SU-DHL-6 (cell line): ENCODE data around the gene RNF126.

Source experiments
- H2AFZ ChIP-seq: fragments of 200-600 bp; sonication (generic); 2 replicates; pipeline ENCODE4 v1.6.1; 2014; ENCODE audit warnings: low read depth, mild to moderate bottlenecking, moderate library complexity, mixed read lengths, antibody characterized with exemption, low read length; ENCODE audit not compliant: severe bottlenecking
- H3F3A ChIP-seq: fragments of 200-600 bp; shearing (Covaris generic); 2 replicates; pipeline ENCODE4 v1.6.0; 2016; ENCODE audit warnings: antibody characterized with exemption, mild to moderate bottlenecking; ENCODE audit not compliant: insufficient read depth
- H3K27ac ChIP-seq: fragments of 200-600 bp; sonication (generic); 2 replicates; pipeline ENCODE4 v1.5.1; 2016; ENCODE audit warnings: low read depth, mild to moderate bottlenecking, low read length, moderate library complexity, mixed read lengths
- H3K27me3 ChIP-seq: fragments of 200-600 bp; sonication (generic), shearing (Covaris generic); 2 replicates; pipeline ENCODE4 v1.6.0; 2014; ENCODE audit warnings: mild to moderate bottlenecking, low read length
- H3K36me3 ChIP-seq: fragments of 200-600 bp; sonication (generic); 2 replicates; pipeline ENCODE4 v1.6.1; 2014; ENCODE audit warnings: mild to moderate bottlenecking, low read length, mixed read lengths
- H3K4me2 ChIP-seq: fragments of 300-600, 200-600 bp; shearing (Covaris generic), sonication (generic); 2 replicates; pipeline ENCODE4 v1.6.0; 2014; ENCODE audit warnings: low read length, low read depth, mild to moderate bottlenecking; ENCODE audit not compliant: poor library complexity, severe bottlenecking
- H3K4me3 ChIP-seq: fragments of 200-600 bp; sonication (generic); 2 replicates; pipeline ENCODE4 v1.5.1; 2014; ENCODE audit warnings: antibody characterized with exemption, low read length, mild to moderate bottlenecking, mixed read lengths; ENCODE audit not compliant: insufficient read depth, poor library complexity, severe bottlenecking
- H3K79me2 ChIP-seq: fragments of 200-600 bp; sonication (generic); 2 replicates; pipeline ENCODE4 v1.6.1; 2014; ENCODE audit warnings: mild to moderate bottlenecking, low read length, moderate library complexity; ENCODE audit not compliant: insufficient read depth
- H3K9ac ChIP-seq: fragments of 200-600 bp; sonication (generic); 2 replicates; pipeline ENCODE4 v1.7.0; 2014; ENCODE audit warnings: mild to moderate bottlenecking, low read length
- H3K9me2 ChIP-seq: fragments of 200-600 bp; sonication (generic); replicated peaks from 2 replicates; pipeline ENCODE4 v1.6.1; 2014; ENCODE audit warnings: low read length; ENCODE audit not compliant: insufficient read depth
- H3K9me3 ChIP-seq: fragments of 200-600 bp; sonication (generic); 2 replicates; pipeline ENCODE4 v1.6.1; 2014; ENCODE audit warnings: low read length, mixed read lengths; ENCODE audit not compliant: insufficient read depth
- H4K20me1 ChIP-seq: fragments of 200-600 bp; sonication (generic); 2 replicates; pipeline ENCODE4 v1.6.1; 2014; ENCODE audit warnings: low read depth, mild to moderate bottlenecking, antibody characterized with exemption, low read length, moderate library complexity, mixed read lengths
- EZH2phosphoT487 ChIP-seq: fragments of 200-600 bp; sonication (generic), shearing (Covaris generic); conservative IDR thresholded peaks from 2 replicates; pipeline ENCODE4 v1.6.1; 2018; ENCODE audit warnings: mild to moderate bottlenecking, antibody characterized with exemption, low read length, moderate library complexity, mixed read lengths
- TF ChIP-seq, protein P1 (sequence below): fragments of 200-600 bp; sonication (generic); IDR thresholded peaks from one replicate; pipeline ENCODE4 v1.5.1; 2017; ENCODE audit warnings: antibody characterized with exemption, mild to moderate bottlenecking, low read length, moderate library complexity; ENCODE audit not compliant: insufficient read depth, poor library complexity, severe bottlenecking

RNF126 gene

GRCh38 chr19:651114-651818 is 11.7 kb downstream of the RNF126 start:
- no peak overlapping the region for H2AFZ ChIP-seq
- H3K27ac ChIP-seq: no peak overlapping the region
- H3K9me3 ChIP-seq: no peaks in the 10 kb centered on the region
- no peaks in the 10 kb centered on the region for H3K36me3 ChIP-seq
- H4K20me1 ChIP-seq: peaks cover 18% of the 10 kb centered on the region
- H3K4me3 ChIP-seq: no peak overlapping the region
- no peak overlapping the region for H3K9ac ChIP-seq
- H3K79me2 ChIP-seq: peaks cover 41% of the 10 kb centered on the region
- no peaks in the 10 kb centered on the region for H3K27me3 ChIP-seq
- TF ChIP-seq, protein P1, sequence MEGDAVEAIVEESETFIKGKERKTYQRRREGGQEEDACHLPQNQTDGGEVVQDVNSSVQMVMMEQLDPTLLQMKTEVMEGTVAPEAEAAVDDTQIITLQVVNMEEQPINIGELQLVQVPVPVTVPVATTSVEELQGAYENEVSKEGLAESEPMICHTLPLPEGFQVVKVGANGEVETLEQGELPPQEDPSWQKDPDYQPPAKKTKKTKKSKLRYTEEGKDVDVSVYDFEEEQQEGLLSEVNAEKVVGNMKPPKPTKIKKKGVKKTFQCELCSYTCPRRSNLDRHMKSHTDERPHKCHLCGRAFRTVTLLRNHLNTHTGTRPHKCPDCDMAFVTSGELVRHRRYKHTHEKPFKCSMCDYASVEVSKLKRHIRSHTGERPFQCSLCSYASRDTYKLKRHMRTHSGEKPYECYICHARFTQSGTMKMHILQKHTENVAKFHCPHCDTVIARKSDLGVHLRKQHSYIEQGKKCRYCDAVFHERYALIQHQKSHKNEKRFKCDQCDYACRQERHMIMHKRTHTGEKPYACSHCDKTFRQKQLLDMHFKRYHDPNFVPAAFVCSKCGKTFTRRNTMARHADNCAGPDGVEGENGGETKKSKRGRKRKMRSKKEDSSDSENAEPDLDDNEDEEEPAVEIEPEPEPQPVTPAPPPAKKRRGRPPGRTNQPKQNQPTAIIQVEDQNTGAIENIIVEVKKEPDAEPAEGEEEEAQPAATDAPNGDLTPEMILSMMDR: no peak
- no peak for TF ChIP-seq EZH2phosphoT487
- no peak overlapping the region for H3K4me2 ChIP-seq
- no peaks in the 10 kb centered on the region for H3F3A ChIP-seq
- H3K9me2 ChIP-seq: no peaks in the 10 kb centered on the region

DNA sequence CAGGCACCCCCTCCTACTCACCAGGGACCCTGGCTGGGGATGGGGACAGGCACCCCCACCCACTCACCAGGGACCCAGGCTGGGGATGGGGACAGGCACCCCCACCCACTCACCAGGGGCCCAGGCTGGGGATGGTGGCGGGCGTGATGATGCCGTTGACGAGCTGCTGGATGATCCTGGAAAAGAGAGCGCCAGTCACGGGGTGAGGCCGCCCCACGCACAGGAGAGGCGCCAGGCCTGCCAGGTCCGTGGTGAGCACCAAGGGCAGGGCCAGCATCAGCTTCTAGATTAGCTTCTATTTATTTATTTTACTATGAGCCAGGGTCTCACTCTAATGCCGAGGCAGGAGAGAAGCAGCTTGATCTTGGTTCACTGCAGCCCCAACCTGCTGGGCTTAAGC is 12.9 kb downstream of the RNF126 start:
- no peaks in the 10 kb centered on the region for H3F3A ChIP-seq
- H3K4me2 ChIP-seq: no peak overlapping the region
- H3K27ac ChIP-seq: no peak overlapping the region
- no peak overlapping the region for H3K9ac ChIP-seq
- H3K27me3 ChIP-seq: no peaks in the 10 kb centered on the region
- H3K9me3 ChIP-seq: no peaks in the 10 kb centered on the region
- no peak overlapping the region for H3K4me3 ChIP-seq
- H4K20me1 ChIP-seq: peaks cover 10% of the 10 kb centered on the region; the same call in 1 of the 2 replicates
- H3K9me2 ChIP-seq: no peaks in the 10 kb centered on the region
- H2AFZ ChIP-seq: no peak overlapping the region
- H3K36me3 ChIP-seq: no peaks in the 10 kb centered on the region
- peaks cover 29% of the 10 kb centered on the region for H3K79me2 ChIP-seq
- no peak for TF ChIP-seq EZH2phosphoT487

DNA sequence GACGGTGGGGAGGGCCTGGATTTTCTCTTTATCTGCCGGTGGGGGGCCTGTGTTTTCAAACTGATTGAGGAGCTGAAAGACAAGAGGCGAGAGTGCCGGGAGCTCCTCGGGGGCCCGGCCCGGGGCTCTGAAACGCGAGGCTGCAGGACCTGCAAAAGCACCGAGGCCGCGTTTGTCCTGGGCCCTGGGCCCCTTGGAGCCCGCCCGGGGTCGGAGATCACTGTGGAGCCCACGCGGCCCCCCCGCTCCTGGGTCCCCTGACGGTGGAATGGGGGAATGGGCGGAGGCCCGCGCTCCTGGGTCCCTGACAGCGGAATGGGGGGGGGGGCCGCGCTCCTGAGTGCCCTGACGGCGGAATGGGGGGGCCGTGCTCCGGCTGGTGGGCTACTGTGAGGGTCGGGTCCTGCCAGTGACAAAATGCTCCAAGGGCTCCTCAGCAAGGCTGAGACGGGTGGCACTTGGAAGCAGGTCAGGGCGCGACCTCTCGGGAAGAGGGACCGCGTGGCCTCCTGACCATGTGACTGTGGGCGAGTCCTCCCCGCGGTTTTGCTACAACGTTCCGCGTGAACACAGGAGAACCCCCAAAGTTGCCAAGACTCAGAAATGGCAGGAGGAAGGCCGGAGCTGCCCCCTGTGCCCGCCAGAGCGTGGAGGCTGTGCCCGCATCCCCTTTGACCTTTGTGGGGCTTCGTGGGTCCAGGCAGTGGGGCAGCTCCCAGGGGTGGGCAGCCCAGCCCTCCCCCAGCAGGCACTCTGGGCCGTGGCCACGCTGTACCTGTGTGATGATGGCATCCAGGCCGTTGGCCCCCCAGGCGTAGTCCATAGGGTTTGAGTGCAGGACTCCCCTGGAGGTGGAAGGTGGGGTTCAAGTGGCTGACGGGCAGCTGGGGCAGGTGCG is 13.9 kb downstream of the RNF126 start:
- Histone ChIP-seq H3K9me2 (no peaks in the 10 kb centered on the region), H3K9ac (no peak overlapping the region), H4K20me1 (0 out of 2 replicates have a peak, but pooled peaks cover 7% of the 10 kb centered on the region), H2AFZ (no peak overlapping the region), H3K27ac (no peak overlapping the region), H3K9me3 (no peaks in the 10 kb centered on the region), H3K79me2 (peaks cover 21% of the 10 kb centered on the region), H3K27me3 (no peaks in the 10 kb centered on the region), H3K4me2 (no peak overlapping the region), H3F3A (no peaks in the 10 kb centered on the region), H3K4me3 (no peak overlapping the region), H3K36me3 (no peaks in the 10 kb centered on the region)
- no peak for TF ChIP-seq EZH2phosphoT487
- TF ChIP-seq, protein P1: no peak
